HG02973 (cell line): ENCODE data around the gene ERCC2.

Experiments used
- ATAC-seq: cut with Tn5 transposase; IDR thresholded peaks from one replicate; pipeline ENCODE4 v1.9.1; 2021; ENCODE audit warnings: moderate library complexity; ENCODE audit not compliant: unreplicated experiment

Gene ERCC2

GRCh38 chr19:45355910-45356309 is 14.5 kb downstream of the ERCC2 start:
- ATAC-seq: no peak

GRCh38 chr19:45355402-45355801 is 15.0 kb downstream of the ERCC2 start:
- ATAC-seq: no peak

GRCh38 chr19:45354241-45354842 is 16.0 kb downstream of the ERCC2 start:
- ATAC-seq: no peak

GRCh38 chr19:45352914-45353796 is 17.2 kb downstream of the ERCC2 start:
- ATAC-seq: no peak

GRCh38 chr19:45352471-45352870 is 17.9 kb downstream of the ERCC2 start:
- ATAC-seq: no peak

- ATAC-seq: no peak
These were observed 18.3 kb downstream of the ERCC2 start for GRCh38 chr19:45352062-45352461.

DNA sequence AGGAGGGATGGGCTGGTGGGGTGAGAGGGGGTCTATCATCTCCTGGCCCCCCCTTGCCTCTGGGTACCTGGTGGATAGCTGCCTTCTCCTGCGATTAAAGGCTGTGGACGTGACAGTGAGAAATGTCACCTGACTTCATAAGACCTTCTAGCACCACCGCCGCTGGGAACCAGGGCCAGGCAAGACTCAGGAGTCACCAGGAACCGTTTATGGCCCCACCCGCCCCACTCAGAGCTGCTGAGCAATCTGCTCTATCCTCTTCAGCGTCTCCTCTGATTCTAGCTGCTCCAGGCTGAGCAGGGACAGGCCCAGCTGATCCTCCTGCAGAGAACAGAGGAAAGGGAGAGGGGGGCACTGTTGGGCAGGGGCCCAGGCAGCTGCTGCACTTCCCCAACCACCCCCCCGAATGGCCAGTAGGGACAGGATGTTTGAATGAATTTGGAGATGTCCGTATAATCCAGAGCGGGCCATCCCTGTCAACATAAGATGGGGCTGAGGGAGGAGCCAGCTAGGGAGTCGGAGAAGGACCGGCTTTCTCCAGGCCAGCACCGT is 18.9 kb downstream of the ERCC2 start:
- ATAC-seq: no peak

DNA sequence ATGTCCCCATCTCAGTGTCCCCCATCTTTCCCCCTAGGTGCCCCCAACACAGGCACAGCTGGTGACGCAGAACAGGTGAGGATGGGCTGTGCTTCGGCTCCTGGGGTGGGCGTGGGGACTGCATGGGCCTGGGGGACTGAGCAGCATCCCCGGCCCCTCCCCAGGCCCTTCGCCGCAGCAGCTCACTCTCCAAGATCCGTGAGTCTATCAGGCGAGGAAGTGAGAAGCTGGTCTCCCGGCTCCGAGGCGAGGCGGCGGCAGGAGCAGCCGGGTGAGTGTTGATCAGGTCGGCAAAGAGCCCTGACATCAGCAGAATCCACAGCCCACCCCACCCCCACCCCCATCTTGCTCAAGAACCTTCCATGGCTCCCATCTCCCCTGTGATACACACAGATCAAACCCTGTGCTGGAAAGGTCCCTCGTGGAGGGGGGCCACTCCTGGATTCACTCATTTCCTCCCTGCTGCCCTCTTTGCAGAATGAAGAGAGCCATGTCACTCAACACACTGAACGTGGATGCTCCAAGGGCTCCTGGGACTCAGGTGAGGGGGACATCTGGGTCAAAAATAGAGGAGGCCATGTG is 19.8 kb downstream of the ERCC2 start:
- ATAC-seq: no peak

- no peak for ATAC-seq
These were observed 20.9 kb downstream of the ERCC2 start for GRCh38 chr19:45349430-45349941.

DNA sequence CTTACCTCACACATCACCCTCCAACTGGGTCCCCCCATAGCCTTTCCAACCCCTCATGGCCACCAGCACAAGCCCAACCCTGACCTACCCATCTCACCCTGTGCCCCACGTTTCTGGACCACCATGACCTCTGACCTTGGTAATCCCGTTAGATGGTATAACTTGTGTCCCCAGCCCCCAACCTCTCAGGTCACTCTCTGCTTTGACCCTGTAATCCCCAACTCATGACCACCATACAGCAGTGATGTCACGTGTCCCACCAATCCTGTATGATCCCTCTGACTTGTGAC is 21.3 kb downstream of the ERCC2 start:
- no peak for ATAC-seq

DNA sequence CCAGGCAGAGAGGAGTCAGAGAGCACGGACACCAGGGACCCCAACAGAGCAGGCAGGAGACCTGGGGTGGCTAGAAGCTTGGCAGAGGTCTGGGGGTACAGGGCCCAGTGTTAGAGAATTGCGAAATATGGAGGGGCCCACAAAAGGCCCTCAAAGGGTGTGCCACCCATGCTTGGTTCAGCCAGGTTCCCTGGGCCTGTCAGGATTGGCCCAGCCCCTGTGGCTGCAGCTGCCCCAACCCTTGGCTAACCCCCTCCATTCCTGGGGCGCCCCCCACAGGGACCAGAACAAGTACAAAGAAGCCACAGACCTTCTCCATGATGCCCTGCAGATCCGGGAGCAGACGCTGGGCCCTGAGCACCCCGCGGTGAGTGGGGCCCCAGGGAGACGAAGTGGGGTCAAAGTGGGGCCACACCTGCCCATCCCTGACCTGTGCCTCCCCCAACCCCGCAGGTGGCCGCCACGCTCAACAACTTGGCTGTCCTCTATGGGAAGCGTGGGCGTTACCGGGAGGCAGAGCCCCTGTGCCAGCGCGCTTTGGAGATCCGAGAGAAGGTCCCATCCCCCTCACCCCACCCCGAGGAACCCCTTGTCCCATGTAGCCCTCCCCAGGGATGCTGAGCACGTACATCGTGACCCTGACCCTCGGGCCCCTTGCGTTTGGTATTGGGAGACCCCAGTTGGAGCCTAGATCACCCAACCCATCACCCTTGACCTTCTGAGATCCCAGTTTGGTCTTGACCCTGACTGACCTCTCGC is 21.8 kb downstream of the ERCC2 start:
- no peak for ATAC-seq

GRCh38 chr19:45347570-45348366 is 22.6 kb downstream of the ERCC2 start:
- no peak for ATAC-seq

GRCh38 chr19:45346449-45346848 is 23.9 kb downstream of the ERCC2 start:
- no peak for ATAC-seq

DNA sequence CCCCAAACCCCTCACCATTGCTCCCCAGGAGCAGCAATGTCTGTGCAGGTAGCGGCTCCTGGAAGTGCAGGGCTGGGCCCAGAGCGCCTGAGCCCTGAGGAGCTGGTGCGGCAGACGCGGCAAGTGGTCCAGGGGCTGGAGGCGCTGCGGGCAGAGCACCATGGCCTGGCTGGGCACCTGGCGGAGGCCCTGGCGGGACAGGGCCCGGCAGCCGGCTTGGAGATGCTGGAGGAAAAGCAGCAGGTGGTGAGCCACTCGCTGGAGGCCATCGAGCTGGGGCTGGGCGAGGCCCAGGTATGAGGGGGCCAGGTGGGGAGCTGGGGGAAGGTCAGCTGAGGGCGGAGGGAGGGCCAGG is 24.9 kb downstream of the ERCC2 start:
- ATAC-seq: no peak

DNA sequence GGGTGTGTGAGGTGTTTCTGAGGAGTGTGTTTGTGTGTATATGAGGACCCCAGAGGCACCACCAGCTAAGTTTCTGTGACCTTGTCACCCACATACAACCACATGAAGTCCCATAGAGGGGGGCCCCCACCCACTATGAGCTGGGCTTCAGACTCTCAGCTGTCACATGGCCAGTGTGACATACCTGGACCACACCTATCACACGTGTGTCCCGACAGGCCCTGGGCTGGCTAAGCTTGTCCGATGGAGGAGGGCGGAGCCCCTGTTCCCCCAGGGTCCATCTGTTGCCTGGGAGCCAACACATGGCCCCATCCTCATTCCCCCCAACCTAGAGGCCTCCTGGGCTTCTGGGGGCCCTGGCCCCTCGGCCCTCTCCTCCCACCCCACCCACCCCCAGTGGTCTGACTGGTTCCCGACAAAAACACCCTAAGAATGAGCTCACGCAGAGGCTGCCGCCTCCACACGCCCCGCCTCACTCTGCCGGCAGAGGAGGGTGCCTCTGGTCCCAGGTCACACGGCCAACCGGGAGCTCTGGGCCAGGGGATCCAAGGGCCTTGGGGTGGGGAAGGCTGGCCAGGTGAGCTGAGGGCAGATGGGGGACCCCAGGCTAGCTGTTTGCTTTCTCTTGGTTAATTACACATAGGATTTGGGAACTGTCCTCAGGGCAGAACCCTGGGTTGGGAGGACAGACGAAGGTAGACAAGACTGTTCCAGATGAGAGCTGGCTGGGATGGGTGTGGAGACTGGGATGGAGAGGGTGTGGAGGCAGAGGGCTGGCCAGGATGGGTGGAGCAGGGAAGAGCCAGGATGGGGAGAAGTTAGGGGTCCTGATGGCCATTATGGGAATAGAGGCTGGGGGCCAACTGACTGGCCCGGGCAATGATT is 25.5 kb downstream of the ERCC2 start:
- ATAC-seq: no peak

DNA sequence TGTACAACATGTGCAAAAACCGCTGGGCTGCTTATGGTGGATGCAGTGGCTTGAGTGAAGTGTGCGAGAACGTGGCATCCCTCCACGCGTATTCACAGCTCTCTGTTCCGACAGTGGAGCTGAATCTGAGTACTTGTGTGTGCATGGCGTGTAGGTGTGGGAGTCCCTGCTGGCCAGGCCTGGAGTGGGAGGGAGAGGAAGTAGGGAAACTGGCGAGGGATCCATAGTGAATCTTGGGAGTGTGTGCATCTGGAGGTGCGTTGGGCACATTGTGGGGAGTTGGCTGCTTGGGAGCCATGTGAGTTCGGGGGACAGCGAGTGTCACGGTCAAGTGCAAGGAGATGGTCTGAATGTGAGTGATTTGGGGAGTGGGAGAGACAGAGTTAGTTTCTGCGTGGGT is 27.5 kb downstream of the ERCC2 start:
- ATAC-seq: no peak

- no peak for ATAC-seq
These were observed 29.4 kb downstream of the ERCC2 start for GRCh38 chr19:45340899-45341453.

GRCh38 chr19:45340232-45340898 is 30.0 kb downstream of the ERCC2 start, which contains the start of gene KLC3:
Gene KLC3, plus strand, starts transcription at chr19:45340750. Its CDS starts 4,792 bp downstream, at chr19:45345542.
- ATAC-seq: no peak
